K562 (cell line): Measurements from ENCODE around the gene ZNF33A. TPM values are rescaled to one million over a fixed set of nuclear protein-coding genes. Genes with fewer than 3 reads are reported as not detected.

Source experiments
- ATAC-seq: fragments of 200-7000 bp; cut with Tn5 transposase; 3 replicates; pipeline ENCODE4 v1.9.1; 2020; ENCODE audit warnings: moderate library complexity
- BruUV-seq: library from RNA; stranded (reverse); fragments of 400-500 nt; replicated peaks from 2 replicates; lab custom pipeline; 2021; lab: Mats Ljungman, UMichigan
- CTCF ChIA-PET: fragments of 300-600 bp; formaldehyde crosslinking; extraction: SDS; loops from one replicate; lab custom pipeline; 2021; ENCODE audit warnings: low intra/inter-chr PET ratio; lab: Yijun Ruan, JAX
- POLR2A ChIA-PET: fragments of 300-600, 350-650 bp; sonication (Branson Sonifier 250); formaldehyde crosslinking; extraction: SDS; loops from one replicate; lab custom pipeline; 2021; ENCODE audit warnings: antibody characterized with exemption, inconsistent platforms; lab: Yijun Ruan, JAX
- DNase-seq, 4 experiments: peaks; one replicate each; pipeline versions ENCODE4 v3.0.0 to v3.0.0-alpha.2; 2011 to 2018; ENCODE audit warnings: low spot score in 3 of 4, mixed read lengths in 3 of 4; ENCODE audit errors: extremely low read depth in 1 of 4
- FAIRE-seq: peaks from 2 replicates; lab custom pipeline; 2011; peaks lifted over from hg19 to GRCh38; lab: Jason Lieb, UNC
- H2AFZ ChIP-seq: 2 replicates; pipeline ENCODE4 v1.6.0; 2011; ENCODE audit warnings: low read depth, low read length, control low read depth, inconsistent platforms
- H3K27ac ChIP-seq: fragments of 200-600 bp; 3 replicates; pipeline ENCODE4 v1.8.0; 2011; ENCODE audit warnings: low read depth, mild to moderate bottlenecking, control low read depth, inconsistent platforms, low read length, moderate library complexity, mixed read lengths; ENCODE audit errors: extremely low read depth
- H3K27me3 ChIP-seq, 2 experiments: fragments of 300-600 bp in 1 of 2; 2 replicates in 1 of 2; 3 replicates in 1 of 2; pipeline versions ENCODE4 v1.6.0 to v1.8.0; 2011; ENCODE audit warnings: inconsistent platforms in 2 of 2, low read length in 2 of 2, mild to moderate bottlenecking in 1 of 2, mixed read lengths in 1 of 2, moderate library complexity in 1 of 2; ENCODE audit not compliant: control insufficient read depth in 2 of 2, insufficient read depth in 2 of 2
- H3K36me3 ChIP-seq: fragments of 300-600 bp; 3 replicates; pipeline ENCODE4 v1.8.0; 2011; ENCODE audit warnings: mild to moderate bottlenecking, low read length, inconsistent platforms; ENCODE audit not compliant: control insufficient read depth, insufficient read depth
- H3K4me1 ChIP-seq, 2 experiments: fragments of 200-600 bp in 1 of 2; replicated peaks in 1 of 2; 2 replicates in 1 of 2; 3 replicates in 1 of 2; pipeline versions ENCODE4 v1.5.1 to v1.8.0; 2011; ENCODE audit warnings: inconsistent platforms in 2 of 2, low read length in 2 of 2, mild to moderate bottlenecking in 1 of 2, mixed read lengths in 1 of 2, moderate library complexity in 1 of 2; ENCODE audit not compliant: control insufficient read depth in 2 of 2, insufficient read depth in 2 of 2
- H3K4me2 ChIP-seq: 2 replicates; pipeline ENCODE4 v1.6.1; 2011; ENCODE audit warnings: low read length, control low read depth, inconsistent platforms, mixed read lengths; ENCODE audit not compliant: insufficient read depth
- H3K4me3 ChIP-seq: fragments of 200-600 bp; sonication (generic), shearing (Covaris generic); 2 replicates; pipeline ENCODE4 v1.5.1; 2016; ENCODE audit warnings: control low read depth, inconsistent platforms
- H3K79me2 ChIP-seq: fragments of 200-600 bp; 3 replicates; pipeline ENCODE4 v1.8.0; 2011; ENCODE audit warnings: low read length, inconsistent platforms; ENCODE audit not compliant: control insufficient read depth, insufficient read depth
- H3K9ac ChIP-seq, 2 experiments: 2 replicates each; pipeline versions ENCODE4 v1.6.0 to v1.6.1; 2011; ENCODE audit warnings: low read depth in 2 of 2, low read length in 2 of 2, control low read depth in 1 of 2, inconsistent platforms in 1 of 2, mild to moderate bottlenecking in 1 of 2, mixed read lengths in 1 of 2; ENCODE audit not compliant: insufficient read depth in 1 of 2
- H3K9me1 ChIP-seq: one replicate; pipeline ENCODE4 v1.6.0; 2011; ENCODE audit warnings: inconsistent platforms, mild to moderate bottlenecking, low read length, moderate library complexity; ENCODE audit not compliant: control insufficient read depth, insufficient read depth
- H3K9me3 ChIP-seq: replicated peaks from 2 replicates; pipeline ENCODE4 v1.5.1; 2011; ENCODE audit warnings: low read depth, low read length, inconsistent platforms; ENCODE audit not compliant: control insufficient read depth, insufficient read depth
- H4K20me1 ChIP-seq: replicated peaks from 2 replicates; pipeline ENCODE4 v1.6.1; 2011; ENCODE audit warnings: low read length, inconsistent platforms, mixed read lengths; ENCODE audit not compliant: control insufficient read depth, insufficient read depth
- CBX3 ChIP-seq, 2 experiments: IDR thresholded peaks; 1 replicate in 1 of 2; 2 replicates in 1 of 2; pipeline ENCODE4 v1.6.1; 2012; ENCODE audit warnings: inconsistent platforms in 2 of 2, low read length in 2 of 2, borderline replicate concordance in 1 of 2, control low read depth in 1 of 2
- SAP30 ChIP-seq: fragments of 200-600 bp; sonication (generic); IDR thresholded peaks from 2 replicates; pipeline ENCODE4 v1.6.1; 2012; ENCODE audit warnings: borderline replicate concordance, low read depth, mild to moderate bottlenecking, moderate library complexity, low read length, control low read depth, inconsistent platforms; ENCODE audit not compliant: insufficient read depth, poor library complexity, severe bottlenecking
- ZNF77 ChIP-seq: fragments of 250-450 bp; sonication (Bioruptor Pico); IDR thresholded peaks from 2 replicates; pipeline ENCODE4 v1.5.0; 2020
- WGBS: fragments of 100-300 bp; shearing (Covaris generic); methylation state at CpG from one replicate; pipeline ENCODE4 v1.1.6; 2016; ENCODE audit warnings: low coverage, mixed read lengths; ENCODE audit not compliant: insufficient coverage; ENCODE audit errors: missing lambda C conversion rate; 5-methylcytosine and 5-hydroxymethylcytosine counted together
- in situ Hi-C: fragments of 300-500 bp; cut with MboI; formaldehyde crosslinking; loops from 4 replicates; pipeline ENCODE4 v1.15.0; 2018; ENCODE audit warnings: inconsistent platforms, mixed read lengths
- intact Hi-C: fragments of 100-400 bp; cut with micrococcal nuclease; formaldehyde crosslinking; loops from 2 replicates; pipeline ENCODE4 v1.14.2; 2022
- polyA plus RNA-seq, 8 experiments: library from polyadenylated mRNA; depleted of rRNA in 4 of 8; stranded (reverse) in 5 of 8; unstranded in 3 of 8; fragments of >200 nt; fragmentation: Nextera tagmentation in 2 of 8; fragmentation: Illumina TruSeq in 1 of 8; extraction: Ambion mirVana in 2 of 8; extraction: Trizol in 1 of 8; gene quantifications; 2 replicates each; pipeline versions ENCODE4 v1.2.1 to v1.2.3, GENCODE V29; 2011 to 2014; ENCODE audit warnings: inconsistent platforms in 1 of 8, missing spikeins in 1 of 8
- total RNA-seq, 7 experiments: library from RNA; depleted of rRNA in 6 of 7; stranded (reverse); fragments of >200 nt in 6 of 7; fragmentation: Illumina TruSeq in 2 of 7; extraction: Trizol in 2 of 7; gene quantifications; 2 replicates each; pipeline versions ENCODE4 v1.2.1 to v1.2.3, GENCODE V29; 2011 to 2021; ENCODE audit warnings: low replicate concordance in 1 of 7

Gene ZNF33A
- total and polyA plus RNA-seq, 9 of the 15 experiments (the other 6 are each of a cell fraction or from before 2014, with no cell fraction given), result 8.1 to 27.5 (median 16.4) TPM

- TF ChIP-seq SAP30, result no peak
- TF ChIP-seq, all 486 proteins: peak for 4
These were observed 84.6 kb downstream of the ZNF33A start (continued) for GRCh38 chr10:38094927-38095574.

GRCh38 chr10:38102880-38103279 is 92.4 kb downstream of the ZNF33A start:
- Histone ChIP-seq H3K9me3 (peaks cover 10% of the 10 kb centered on the region), H3K9me1 (no peaks in the 10 kb centered on the region), H4K20me1 (no peaks in the 10 kb centered on the region), H3K4me2 (no peak overlapping the region), H3K36me3 (peaks cover 50% of the 10 kb centered on the region; the same call in 2 of the 3 replicates), H2AFZ (no peak overlapping the region), H3K4me3 (no peak overlapping the region), H3K27me3 (no peaks in the 10 kb centered on the region), H3K79me2 (no peaks in the 10 kb centered on the region; the same call in 2 of the 3 replicates), H3K4me1 (no peaks in the 10 kb centered on the region), H3K27ac (no peak overlapping the region), H3K9ac (no peak overlapping the region)
- CTCF ChIA-PET, result no interaction called here
- 79% methylated on average over 1 of the region's 1 CpG for WGBS
- no peak for DNase-seq
- no peak for FAIRE-seq
- in situ Hi-C loops (no loop called here), intact Hi-C loops (no loop called here)
- BruUV-seq, result no TSS peak
- ATAC-seq, result no peak
- POLR2A ChIA-PET, result no interaction called here
- TF ChIP-seq ZNF77 (no peak), CBX3 (IDR thresholded peaks at IDR 0.05; ENCODE audit: borderline replicate concordance in 1 of 2, low read length in 2 of 2) (0 out of 3 replicates have a peak, but pooled peaks of 1 of the 2 experiments have one; percentile 21)
